Liver (tissue), 9 donors: ENCODE measurements around the gene KLK7. TPM values are rescaled to one million over a fixed set of nuclear protein-coding genes. Genes with fewer than 3 reads are reported as not detected.

Source experiments
- DNase-seq: peaks from one replicate; pipeline ENCODE4 v3.0.0-alpha.2; 2017; ENCODE audit warnings: low spot score
- H3K27ac ChIP-seq, 2 donors: one replicate each; pipeline ENCODE4 v1.7.0; 2013; ENCODE audit warnings: inconsistent platforms in 2 of 2, low read length in 2 of 2, control low read depth in 1 of 2, low read depth in 1 of 2, mild to moderate bottlenecking in 1 of 2
- H3K27me3 ChIP-seq, 4 donors: one replicate each; pipeline versions ENCODE4 v1.6.1 to v1.7.0; 2013; ENCODE audit warnings: low read length in 3 of 4, inconsistent platforms in 1 of 4, mild to moderate bottlenecking in 1 of 4, moderate library complexity in 1 of 4; ENCODE audit not compliant: control insufficient read depth in 4 of 4, insufficient read depth in 4 of 4
- H3K36me3 ChIP-seq, 4 donors: one replicate each; pipeline versions ENCODE4 v1.6.1 to v1.7.0; 2013; ENCODE audit warnings: low read length in 3 of 4, mild to moderate bottlenecking in 3 of 4, low read depth in 1 of 4, moderate library complexity in 1 of 4; ENCODE audit not compliant: control insufficient read depth in 4 of 4, insufficient read depth in 3 of 4
- H3K4me1 ChIP-seq, 4 donors: one replicate each; pipeline versions ENCODE4 v1.6.1 to v1.7.0; 2013; ENCODE audit warnings: low read length in 3 of 4, mild to moderate bottlenecking in 3 of 4, moderate library complexity in 1 of 4; ENCODE audit not compliant: control insufficient read depth in 4 of 4, insufficient read depth in 4 of 4
- H3K4me3 ChIP-seq, 3 donors: one replicate each; pipeline versions ENCODE4 v1.6.1 to v1.7.0; 2013; ENCODE audit warnings: low read length in 3 of 3, control low read depth in 1 of 3, low read depth in 1 of 3, mild to moderate bottlenecking in 1 of 3
- H3K9ac ChIP-seq, 2 donors: one replicate each; pipeline ENCODE4 v1.7.0; 2013; ENCODE audit warnings: low read length in 2 of 2, mild to moderate bottlenecking in 2 of 2, moderate library complexity in 2 of 2, control low read depth in 1 of 2, low read depth in 1 of 2
- H3K9me3 ChIP-seq, 4 donors: one replicate each; pipeline versions ENCODE4 v1.6.1 to v1.7.0; 2013; ENCODE audit warnings: low read length in 3 of 4; ENCODE audit not compliant: control insufficient read depth in 4 of 4
- EGR1 ChIP-seq, 2 donors: IDR thresholded peaks; 2 replicates each; pipeline ENCODE4 v1.6.1; 2016 to 2018; ENCODE audit warnings: antibody characterized with exemption in 2 of 2, low read depth in 2 of 2
- FOXA2 ChIP-seq: IDR thresholded peaks from 2 replicates; pipeline ENCODE4 v1.6.1; 2016; ENCODE audit warnings: antibody characterized with exemption
- HNF4A ChIP-seq, 2 donors: conservative IDR thresholded peaks; 2 replicates each; pipeline ENCODE4 v1.6.1; 2016; ENCODE audit warnings: antibody characterized with exemption in 2 of 2, mild to moderate bottlenecking in 2 of 2
- HNF4G ChIP-seq: IDR thresholded peaks from 2 replicates; pipeline ENCODE4 v1.6.1; 2016; ENCODE audit warnings: antibody characterized with exemption
- JUND ChIP-seq, 2 donors: IDR thresholded peaks; 2 replicates each; pipeline ENCODE4 v1.6.1; 2016; ENCODE audit warnings: antibody characterized with exemption in 2 of 2
- NR2F2 ChIP-seq: IDR thresholded peaks from 2 replicates; pipeline ENCODE4 v1.6.1; 2016; ENCODE audit warnings: antibody characterized with exemption
- RXRA ChIP-seq, 2 donors: IDR thresholded peaks; 2 replicates each; pipeline ENCODE4 v1.6.1; 2017 to 2018; ENCODE audit warnings: antibody characterized with exemption in 2 of 2, mild to moderate bottlenecking in 1 of 2
- SP1 ChIP-seq: IDR thresholded peaks from 2 replicates; pipeline ENCODE4 v1.6.1; 2018; ENCODE audit warnings: antibody characterized with exemption, mild to moderate bottlenecking
- TAF1 ChIP-seq: conservative IDR thresholded peaks from 2 replicates; pipeline ENCODE4 v1.6.1; 2016; ENCODE audit warnings: antibody characterized with exemption, mild to moderate bottlenecking
- WGBS: extraction: QIAGEN DNeasy Blood & Tissue Kit; methylation state at CpG from one replicate; pipeline ENCODE4 v1.1.7; 2013; 5-methylcytosine and 5-hydroxymethylcytosine counted together
- polyA plus RNA-seq, 2 donors: library from polyadenylated mRNA; stranded (reverse) in 1 of 2; unstranded in 1 of 2; fragments of 200-250 nt in 1 of 2; fragments of >200 nt in 1 of 2; fragmentation: Nextera tagmentation in 1 of 2; extraction: Ambion mirVana in 1 of 2; gene quantifications; one replicate each; pipeline versions ENCODE4 v1.2.1 to v1.2.3, GENCODE V29; 2013 to 2015
- total RNA-seq, 2 donors: library from RNA; depleted of rRNA; stranded (reverse); fragments of >200 nt; gene quantifications; one replicate each; pipeline ENCODE4 v1.2.3, GENCODE V29; 2014
- TF ChIP-seq, protein P1 (sequence below): IDR thresholded peaks from 2 replicates; pipeline ENCODE4 v1.6.1; 2016; ENCODE audit warnings: antibody characterized with exemption, mild to moderate bottlenecking
- TF ChIP-seq, protein P2 (sequence below): IDR thresholded peaks from 2 replicates; pipeline ENCODE4 v1.6.1; 2016; ENCODE audit warnings: antibody characterized with exemption
- TF ChIP-seq, protein P3 (sequence below): IDR thresholded peaks from 2 replicates; pipeline ENCODE4 v1.6.1; 2016; ENCODE audit warnings: antibody characterized with exemption
- TF ChIP-seq, protein P4 (sequence below): IDR thresholded peaks from 2 replicates; pipeline ENCODE4 v1.6.1; 2016; ENCODE audit warnings: antibody characterized with exemption
- TF ChIP-seq, protein P5 (sequence below): fragments of 150-350 bp; IDR thresholded peaks from 2 replicates; pipeline ENCODE4 v1.5.1; 2017; ENCODE audit warnings: improper control_type of control experiment, low read depth, low read length; ENCODE audit not compliant: missing input control
- donor health status: healthy.
- donor health status: healthy.
- donor health status: healthy.
- donor health status: healthy.
- donor health status: healthy.

The KLK7 gene
- total and polyA plus RNA-seq, 4 donors = not detected

DNA sequence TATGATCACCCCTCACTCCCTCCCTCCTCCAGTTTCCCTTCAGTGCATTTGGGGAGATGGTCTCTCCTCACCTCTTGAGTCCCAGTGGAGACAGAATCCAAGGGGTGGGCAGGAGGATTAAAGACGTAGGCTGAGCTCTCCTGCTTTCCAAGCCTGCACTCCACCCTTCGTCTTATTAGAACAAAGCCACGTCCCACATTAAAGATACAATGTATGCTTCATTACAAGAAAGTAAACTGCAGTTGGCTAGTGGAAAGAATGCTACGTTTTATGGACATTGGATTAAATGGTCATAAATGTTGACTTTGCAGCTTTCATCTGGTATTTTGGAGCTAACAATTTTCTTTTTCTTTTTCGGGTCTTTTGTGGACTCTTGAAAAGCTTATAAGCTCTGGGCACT is 44.2 kb upstream of the KLK7 start (continued):
- TF ChIP-seq, protein P1, sequence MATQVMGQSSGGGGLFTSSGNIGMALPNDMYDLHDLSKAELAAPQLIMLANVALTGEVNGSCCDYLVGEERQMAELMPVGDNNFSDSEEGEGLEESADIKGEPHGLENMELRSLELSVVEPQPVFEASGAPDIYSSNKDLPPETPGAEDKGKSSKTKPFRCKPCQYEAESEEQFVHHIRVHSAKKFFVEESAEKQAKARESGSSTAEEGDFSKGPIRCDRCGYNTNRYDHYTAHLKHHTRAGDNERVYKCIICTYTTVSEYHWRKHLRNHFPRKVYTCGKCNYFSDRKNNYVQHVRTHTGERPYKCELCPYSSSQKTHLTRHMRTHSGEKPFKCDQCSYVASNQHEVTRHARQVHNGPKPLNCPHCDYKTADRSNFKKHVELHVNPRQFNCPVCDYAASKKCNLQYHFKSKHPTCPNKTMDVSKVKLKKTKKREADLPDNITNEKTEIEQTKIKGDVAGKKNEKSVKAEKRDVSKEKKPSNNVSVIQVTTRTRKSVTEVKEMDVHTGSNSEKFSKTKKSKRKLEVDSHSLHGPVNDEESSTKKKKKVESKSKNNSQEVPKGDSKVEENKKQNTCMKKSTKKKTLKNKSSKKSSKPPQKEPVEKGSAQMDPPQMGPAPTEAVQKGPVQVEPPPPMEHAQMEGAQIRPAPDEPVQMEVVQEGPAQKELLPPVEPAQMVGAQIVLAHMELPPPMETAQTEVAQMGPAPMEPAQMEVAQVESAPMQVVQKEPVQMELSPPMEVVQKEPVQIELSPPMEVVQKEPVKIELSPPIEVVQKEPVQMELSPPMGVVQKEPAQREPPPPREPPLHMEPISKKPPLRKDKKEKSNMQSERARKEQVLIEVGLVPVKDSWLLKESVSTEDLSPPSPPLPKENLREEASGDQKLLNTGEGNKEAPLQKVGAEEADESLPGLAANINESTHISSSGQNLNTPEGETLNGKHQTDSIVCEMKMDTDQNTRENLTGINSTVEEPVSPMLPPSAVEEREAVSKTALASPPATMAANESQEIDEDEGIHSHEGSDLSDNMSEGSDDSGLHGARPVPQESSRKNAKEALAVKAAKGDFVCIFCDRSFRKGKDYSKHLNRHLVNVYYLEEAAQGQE = no peak

DNA sequence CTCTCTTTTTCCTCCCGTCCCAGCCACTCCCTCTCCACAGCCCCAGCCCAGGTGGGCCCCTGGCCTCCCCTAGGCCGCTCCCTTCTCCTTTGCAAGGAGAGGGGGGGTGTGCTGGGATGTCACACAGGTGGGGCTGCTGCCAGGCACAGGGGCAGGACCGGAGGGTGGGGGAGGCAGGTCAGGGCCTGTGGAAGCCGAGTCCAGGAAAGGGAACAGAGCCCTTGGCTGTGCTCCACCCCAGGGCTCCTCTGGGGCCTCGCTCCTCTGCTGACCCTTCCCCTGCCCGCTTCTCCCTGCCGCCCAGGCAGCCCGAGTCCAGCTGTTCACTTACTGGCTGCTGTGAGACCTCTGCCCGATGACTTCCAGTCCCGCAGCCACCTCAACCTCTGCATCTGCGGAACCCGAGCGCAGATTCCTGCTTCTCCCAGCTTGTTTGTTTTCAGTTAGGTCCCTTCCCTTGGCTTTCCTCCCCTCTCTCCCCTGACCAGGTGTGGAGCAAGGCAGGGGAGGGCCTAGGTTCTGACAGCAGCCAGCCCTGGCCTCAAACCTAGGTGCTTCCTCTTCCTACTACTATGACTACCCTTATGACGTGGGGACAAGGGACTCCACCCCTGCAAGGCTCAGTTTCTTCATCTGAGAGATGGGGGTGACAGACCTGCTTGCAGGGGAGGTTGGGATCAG is 43.5 kb upstream of the KLK7 start:
- Histone ChIP-seq H3K27me3 (peaks cover 0 to 8% (median 0%) of the 10 kb centered on the region in 4 donors), H3K9me3 (peaks cover 0 to 3% (median 0%) of the 10 kb centered on the region in 4 donors), H3K36me3 (no peaks in the 10 kb centered on the region), H3K27ac (no peak overlapping the region), H3K4me3 (no peak overlapping the region), H3K4me1 (no peaks in the 10 kb centered on the region), H3K9ac (no peak overlapping the region)
- no peak for DNase-seq
- 37% methylated on average over 14 of the region's 14 CpGs for WGBS
- TF ChIP-seq, protein P2, sequence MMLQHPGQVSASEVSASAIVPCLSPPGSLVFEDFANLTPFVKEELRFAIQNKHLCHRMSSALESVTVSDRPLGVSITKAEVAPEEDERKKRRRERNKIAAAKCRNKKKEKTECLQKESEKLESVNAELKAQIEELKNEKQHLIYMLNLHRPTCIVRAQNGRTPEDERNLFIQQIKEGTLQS = no peak
- TF ChIP-seq EGR1 (IDR thresholded peaks at IDR 0.05; ENCODE audit: low read depth in 2 of 2) (no peak), JUND (IDR thresholded peaks at IDR 0.05) (no peak), NR2F2 (no peak), RXRA (IDR thresholded peaks at IDR 0.05) (no peak), TAF1 (no peak), HNF4A (conservative IDR thresholded peaks at IDR 0.05) (no peak), SP1 (no peak), FOXA2 (no peak), HNF4G (no peak)
- TF ChIP-seq, protein P3, sequence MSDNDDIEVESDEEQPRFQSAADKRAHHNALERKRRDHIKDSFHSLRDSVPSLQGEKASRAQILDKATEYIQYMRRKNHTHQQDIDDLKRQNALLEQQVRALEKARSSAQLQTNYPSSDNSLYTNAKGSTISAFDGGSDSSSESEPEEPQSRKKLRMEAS = no peak
- TF ChIP-seq, protein P1 = no peak
- TF ChIP-seq, protein P4, sequence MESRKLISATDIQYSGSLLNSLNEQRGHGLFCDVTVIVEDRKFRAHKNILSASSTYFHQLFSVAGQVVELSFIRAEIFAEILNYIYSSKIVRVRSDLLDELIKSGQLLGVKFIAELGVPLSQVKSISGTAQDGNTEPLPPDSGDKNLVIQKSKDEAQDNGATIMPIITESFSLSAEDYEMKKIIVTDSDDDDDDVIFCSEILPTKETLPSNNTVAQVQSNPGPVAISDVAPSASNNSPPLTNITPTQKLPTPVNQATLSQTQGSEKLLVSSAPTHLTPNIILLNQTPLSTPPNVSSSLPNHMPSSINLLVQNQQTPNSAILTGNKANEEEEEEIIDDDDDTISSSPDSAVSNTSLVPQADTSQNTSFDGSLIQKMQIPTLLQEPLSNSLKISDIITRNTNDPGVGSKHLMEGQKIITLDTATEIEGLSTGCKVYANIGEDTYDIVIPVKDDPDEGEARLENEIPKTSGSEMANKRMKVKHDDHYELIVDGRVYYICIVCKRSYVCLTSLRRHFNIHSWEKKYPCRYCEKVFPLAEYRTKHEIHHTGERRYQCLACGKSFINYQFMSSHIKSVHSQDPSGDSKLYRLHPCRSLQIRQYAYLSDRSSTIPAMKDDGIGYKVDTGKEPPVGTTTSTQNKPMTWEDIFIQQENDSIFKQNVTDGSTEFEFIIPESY = no peak
- TF ChIP-seq, protein P5, sequence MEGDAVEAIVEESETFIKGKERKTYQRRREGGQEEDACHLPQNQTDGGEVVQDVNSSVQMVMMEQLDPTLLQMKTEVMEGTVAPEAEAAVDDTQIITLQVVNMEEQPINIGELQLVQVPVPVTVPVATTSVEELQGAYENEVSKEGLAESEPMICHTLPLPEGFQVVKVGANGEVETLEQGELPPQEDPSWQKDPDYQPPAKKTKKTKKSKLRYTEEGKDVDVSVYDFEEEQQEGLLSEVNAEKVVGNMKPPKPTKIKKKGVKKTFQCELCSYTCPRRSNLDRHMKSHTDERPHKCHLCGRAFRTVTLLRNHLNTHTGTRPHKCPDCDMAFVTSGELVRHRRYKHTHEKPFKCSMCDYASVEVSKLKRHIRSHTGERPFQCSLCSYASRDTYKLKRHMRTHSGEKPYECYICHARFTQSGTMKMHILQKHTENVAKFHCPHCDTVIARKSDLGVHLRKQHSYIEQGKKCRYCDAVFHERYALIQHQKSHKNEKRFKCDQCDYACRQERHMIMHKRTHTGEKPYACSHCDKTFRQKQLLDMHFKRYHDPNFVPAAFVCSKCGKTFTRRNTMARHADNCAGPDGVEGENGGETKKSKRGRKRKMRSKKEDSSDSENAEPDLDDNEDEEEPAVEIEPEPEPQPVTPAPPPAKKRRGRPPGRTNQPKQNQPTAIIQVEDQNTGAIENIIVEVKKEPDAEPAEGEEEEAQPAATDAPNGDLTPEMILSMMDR = no peak
